Activated CD4-positive, alpha-beta T cell treated with anti-CD3 and anti-CD28 coated beads, Interleukin-2, Interleukin-6, amounts not matched to agents 100 ng/mL and 50 ng/mL, durations not matched to agents 16 hours and 8 hours (primary cell): ENCODE measurements around the gene NCKAP1.
"Not testable (repeated sequence)": the region's sequence is repeated elsewhere in the genome, so short reads cannot be mapped to it uniquely, and the experiment has no call there.

ENCODE experiments used
- DNase-seq: peaks from one replicate; pipeline ENCODE4 v3.0.0-alpha.2; 2020

NCKAP1 gene

DNA sequence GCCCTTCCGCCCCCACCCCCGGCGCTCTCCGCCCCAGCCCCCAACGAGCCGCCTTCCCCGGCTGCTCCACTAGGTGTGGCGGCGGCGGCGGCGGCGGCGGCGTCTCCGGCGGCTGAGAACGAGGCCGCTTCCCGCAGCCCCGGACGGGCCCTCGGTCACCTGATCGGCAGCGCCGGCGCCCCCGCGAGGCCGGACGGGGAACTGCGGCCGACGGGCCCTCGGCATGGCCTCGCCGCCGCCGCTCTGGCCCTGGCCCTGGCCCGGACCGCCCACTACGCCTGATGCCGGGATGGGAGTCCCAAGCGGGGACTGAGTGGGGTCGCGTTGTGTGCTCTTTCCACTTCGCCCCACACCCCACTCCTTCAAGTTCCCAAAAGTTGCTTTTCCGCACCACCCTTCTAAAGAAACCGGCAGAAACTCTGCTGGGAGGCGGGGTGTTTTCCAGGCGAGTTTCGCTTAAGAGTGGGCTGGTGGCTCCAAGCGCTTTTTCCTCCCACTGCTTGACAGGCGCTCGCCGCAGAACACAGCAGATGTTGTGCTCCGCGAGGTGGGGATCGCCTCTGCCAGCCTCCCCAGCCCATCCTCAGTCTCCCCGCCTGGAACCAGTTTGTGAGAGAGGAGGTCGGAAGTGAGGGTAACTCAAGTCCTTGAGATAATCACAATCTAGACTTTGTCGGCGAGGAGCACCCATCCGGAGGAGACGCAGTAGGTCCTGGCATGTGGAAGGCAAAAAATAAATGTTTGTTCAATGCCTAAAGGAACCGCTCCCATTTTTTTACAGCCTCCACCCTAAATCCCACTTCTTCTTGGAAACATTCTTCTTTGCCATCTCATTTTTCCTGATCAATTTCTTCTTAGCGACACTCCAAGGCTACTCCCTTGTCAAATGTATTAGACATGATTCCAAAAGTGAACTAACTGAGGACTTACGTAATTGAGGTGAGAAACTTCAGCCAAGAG is at the start of gene NCKAP1:
Gene NCKAP1, minus strand, starts transcription at position 117 of the 960 bp plus-strand sequence. CDS start 358 bp downstream, outside the sequence.
- DNase-seq = peak; percentile 94

DNA sequence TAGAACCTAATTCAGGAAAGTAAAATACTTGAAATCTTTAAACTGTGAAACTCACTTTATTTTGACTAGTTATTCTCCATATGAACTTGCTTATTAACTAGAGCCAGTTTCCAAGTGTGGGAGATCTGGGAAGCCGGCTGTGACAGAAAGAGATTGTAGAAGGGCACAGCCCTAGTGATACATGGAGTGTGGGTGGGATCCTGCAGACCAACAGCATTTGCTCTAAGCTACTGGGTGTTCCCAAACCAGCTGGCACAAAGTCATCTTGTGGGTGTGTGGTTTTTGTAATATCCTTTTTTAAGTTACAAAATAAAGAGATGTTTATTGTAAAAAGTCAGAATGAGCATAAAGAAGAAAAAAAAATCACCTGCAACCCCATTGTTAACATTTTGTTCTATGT is 43.7 kb upstream of the NCKAP1 start:
- no peak for DNase-seq

- DNase-seq = no peak
Observed at GRCh38 chr2:183079139-183079775, 41.0 kb upstream of the NCKAP1 start.

GRCh38 chr2:183078464-183079138 is 40.3 kb upstream of the NCKAP1 start, which contains the start of gene DUSP19:
DUSP19 (plus strand) TSS chr2:183078747; CDS start chr2:183078934, 187 bp downstream.
- DNase-seq = peak; percentile 91

DNA sequence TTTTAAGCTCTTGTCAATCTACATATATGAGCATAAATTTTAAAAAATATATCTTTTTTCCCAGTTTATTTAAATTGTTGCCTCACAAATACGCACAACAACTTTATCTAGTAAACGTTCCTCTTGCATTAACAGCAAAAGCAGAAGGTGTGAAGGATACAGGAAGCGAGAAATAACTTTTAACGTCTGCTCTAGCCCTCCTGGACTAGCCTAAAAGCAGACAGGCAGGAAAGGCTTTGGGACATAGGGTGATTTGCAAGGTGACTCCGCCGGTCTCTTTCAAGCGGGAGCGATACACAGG is 39.9 kb upstream of the NCKAP1 start:
- no peak for DNase-seq

DNA sequence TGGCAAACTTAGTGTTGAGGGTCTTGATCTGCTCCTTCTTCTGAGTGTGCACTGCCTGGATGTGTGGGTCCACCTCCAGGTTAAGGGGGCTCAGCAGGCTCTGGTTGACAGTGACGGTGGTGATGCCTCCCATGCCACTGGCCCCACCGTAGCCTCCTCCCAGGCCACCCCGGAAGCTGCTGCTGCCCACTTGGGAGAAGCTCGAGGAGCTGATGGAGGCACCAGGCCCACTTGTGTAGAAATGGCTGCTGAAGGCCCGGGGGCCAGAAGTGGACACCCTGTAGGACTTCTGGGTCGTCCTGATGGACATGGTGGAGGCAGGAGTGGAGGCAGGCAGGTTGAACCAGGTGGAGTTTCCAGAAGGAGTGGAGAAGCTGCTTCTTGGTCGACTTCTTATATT is 33.9 kb upstream of the NCKAP1 start:
- no peak for DNase-seq

DNA sequence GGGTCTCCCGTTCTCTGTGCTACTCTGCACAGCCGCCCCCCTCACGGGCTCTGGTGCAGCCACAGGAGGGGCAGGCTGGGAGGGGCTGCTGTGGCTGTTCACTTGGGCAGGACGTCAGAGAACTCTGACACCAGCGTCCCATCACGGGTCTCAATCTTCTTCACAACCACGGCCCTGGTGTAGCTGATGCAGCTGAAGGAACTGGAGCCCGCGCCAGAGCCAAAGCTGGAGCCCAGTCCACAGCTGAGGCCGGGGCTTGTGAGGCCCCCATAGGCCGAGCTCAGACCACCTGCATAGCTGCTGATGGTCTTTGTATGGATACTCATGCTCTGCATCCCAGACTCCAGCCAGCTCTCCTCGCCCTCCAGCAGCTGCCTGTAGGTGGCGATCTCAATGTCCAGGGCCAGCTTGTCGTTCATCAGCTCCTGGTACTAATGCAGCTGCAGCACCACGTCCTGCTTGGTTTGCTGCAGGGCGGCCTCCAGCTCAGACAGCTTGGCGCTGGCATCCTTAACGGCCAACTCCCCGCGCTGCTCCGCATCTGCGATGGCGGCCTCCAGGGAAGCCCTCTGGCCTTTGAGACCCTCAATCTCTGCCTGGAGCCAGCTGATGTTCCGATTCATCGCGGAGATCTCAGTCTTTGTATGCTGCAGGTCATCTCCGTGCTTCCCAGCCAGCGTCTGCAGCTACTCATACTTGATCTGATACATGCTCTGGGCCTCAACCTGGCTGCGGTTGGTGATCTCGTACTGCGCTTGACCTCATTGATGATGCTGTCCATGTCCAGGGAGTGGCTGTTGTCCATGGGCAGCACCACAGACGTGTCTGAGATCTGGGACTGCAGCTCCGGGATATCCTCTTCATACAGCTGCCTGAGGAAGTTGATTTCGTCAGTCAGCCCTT is 32.9 kb upstream of the NCKAP1 start:
- DNase-seq = peak; percentile 14

GRCh38 chr2:183069174-183069573 is 30.9 kb upstream of the NCKAP1 start:
- DNase-seq = no peak

- DNase-seq = no peak
Observed at GRCh38 chr2:183068561-183068960, 30.3 kb upstream of the NCKAP1 start.

DNA sequence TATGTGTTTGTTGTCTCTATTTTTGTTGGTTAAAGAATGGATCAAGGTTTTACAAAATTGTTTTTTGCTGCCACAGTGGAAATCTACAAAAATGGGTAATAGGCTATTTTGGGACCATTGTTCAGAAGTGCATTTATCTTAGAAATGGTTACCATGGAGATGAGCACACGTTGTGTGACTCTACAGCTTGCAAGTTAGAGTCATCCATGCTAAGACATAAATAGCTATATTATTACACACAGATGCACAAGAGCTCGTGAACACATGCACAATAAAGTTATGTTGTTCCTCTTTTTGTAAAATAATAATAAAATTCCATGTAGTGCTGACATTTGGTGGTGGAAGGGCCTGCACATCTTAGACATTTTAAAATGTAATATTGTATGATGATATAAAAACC is 24.8 kb upstream of the NCKAP1 start:
- DNase-seq = no peak

DNA sequence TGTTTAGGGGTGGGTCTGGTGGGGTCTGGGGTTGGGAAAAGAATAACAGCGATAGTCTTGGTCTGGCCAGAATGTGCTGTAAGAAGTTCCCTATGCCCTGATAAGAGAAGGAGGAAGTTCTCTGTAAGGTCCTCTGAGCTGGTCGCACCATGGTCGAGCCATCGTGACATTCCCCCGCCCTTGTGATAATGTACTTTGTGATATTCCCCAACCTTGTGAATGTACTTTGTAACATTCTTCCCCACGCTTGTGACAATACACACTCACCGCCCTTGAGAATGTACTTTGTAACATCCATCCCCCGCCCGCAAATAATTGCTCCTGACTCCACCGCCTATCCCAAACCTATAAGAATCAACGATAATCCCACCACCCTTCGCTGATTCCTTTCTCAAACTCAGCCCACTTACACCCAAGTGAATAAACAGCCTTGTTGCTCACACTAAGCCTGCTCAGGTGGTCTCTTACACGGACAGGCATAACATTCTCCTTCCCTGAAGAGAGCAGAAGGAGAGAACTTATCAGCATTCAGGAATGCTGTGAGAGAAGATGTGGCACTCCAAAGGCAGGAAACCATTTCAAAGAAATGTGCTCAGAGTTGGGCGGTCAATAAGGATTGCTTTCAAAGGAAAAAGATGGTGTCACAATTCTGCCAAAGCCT is 22.4 kb upstream of the NCKAP1 start:
- DNase-seq = no peak

GRCh38 chr2:183059561-183059960 is 21.3 kb upstream of the NCKAP1 start:
- DNase-seq = peak; percentile 20

DNA sequence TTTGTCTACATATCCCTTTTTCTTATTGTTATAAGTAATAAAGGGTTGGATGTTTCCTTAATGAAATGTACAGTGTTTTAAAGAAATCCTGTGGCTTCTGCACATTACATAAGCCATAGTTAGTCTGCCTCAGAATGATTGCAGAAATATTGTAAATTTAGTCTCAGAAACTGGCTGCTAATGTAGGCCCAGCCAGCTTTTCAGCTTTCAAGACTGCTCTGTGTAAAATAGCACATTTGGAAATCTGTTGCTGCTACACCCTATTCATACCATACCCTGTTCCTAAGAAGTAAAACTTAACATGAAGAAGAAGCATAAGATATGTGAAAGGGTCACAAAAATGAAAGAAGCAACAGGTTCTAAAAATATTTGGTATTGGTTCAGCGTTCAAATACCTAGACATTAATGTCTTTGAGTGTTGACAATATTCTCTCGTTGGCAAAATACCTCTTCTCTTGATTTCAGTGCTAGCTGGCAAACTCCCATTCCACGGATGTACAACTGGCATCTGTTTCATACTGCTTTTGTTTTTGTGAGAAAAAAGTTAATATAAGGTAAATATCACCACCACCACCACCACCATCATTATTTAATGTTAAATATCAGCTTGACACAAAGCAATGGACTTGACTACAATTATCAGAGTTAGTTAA is 19.2 kb upstream of the NCKAP1 start:
- no peak for DNase-seq

DNA sequence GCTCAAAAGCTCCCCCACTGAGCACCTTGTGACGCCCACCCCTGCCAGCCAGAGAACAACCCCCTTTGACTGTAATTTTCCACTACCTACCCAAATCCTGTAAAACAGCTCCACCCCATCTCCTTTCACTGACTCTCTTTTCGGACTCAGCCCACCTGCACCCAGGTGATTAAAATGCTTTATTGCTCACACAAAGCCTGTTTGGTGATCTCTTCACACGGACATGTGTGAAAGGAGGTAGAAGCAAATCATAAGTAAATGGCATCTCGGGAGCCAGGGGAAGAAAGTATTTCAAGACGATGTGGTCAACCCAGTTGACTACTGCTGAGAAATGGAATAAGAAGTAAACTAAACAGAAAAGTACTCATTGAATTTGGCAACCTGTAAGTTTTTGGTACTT is 11.2 kb upstream of the NCKAP1 start:
- no peak for DNase-seq

DNA sequence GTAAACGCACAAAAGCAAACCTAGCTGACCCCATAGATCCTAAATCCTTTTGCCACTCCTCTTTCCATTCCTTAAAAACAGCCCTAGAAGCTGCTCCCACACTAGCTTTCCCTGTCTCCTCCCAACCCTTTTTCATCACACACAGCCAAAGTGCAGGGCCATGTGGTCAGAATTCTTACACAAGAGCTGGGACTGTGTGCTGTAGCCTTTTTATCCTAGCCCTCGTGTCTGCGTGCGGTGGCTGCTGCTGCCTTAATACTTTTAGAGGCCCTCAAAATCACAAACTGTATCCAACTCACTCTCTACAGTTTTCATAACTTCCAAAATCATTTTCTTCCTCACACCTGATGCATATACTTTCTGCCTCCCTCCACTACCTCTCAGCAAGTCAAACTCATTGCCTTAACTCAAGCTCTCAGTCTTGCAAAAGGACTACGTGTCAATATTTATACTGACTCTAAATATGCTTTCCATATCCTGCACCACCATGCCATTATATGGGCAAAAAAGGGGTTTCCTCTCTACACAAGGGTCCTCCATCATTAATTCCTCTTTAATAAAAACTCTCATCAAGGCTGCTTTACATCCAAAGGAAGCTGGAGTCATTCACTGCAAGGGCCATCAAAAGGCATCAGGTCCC is 9.3 kb upstream of the NCKAP1 start:
- DNase-seq = not testable (repeated sequence)

GRCh38 chr2:183043580-183043979 is 5.3 kb upstream of the NCKAP1 start:
- DNase-seq = not testable (repeated sequence)

- DNase-seq = no peak
Observed at GRCh38 chr2:183040604-183041003, 2.3 kb upstream of the NCKAP1 start.

DNA sequence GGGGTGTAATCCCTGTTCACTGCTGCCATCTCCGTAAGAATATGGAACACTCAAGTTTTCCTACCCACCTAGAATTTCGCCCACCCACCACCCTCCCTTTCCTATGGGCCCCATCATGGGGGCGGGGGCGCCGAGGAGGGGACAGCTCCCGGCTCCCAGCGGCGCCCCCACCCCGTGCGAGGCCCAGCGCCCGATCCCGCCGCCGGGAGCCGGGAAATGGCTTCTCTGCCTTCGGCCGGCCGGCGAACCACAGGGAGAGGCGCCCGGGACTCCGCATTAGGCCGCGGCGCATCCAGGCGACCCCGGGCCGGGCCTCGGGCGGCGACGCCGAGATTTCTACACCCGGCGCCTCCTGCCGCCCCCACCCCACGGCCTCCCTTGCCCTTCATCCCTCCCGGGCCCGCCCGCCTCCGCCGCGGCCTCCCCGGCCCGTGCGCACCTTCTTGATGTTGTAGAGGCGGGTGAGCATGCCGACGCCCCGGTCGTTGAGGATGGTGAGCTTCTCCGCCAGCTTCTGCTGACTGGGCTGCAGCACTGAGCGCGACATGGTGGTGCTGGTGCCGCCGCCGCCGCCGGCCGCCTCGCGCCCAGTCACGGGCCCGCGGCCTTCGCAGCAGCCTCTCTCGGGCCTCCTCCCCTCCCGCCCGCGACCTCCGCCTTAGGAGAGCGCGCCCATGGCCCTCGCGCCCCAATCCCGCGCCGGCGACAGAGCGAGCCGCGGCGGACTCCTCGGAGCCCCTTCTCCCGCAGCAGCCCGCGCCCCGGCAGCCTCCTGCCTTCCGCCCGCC is 510 bp downstream of the NCKAP1 start:
- peak; percentile 52 for DNase-seq

DNA sequence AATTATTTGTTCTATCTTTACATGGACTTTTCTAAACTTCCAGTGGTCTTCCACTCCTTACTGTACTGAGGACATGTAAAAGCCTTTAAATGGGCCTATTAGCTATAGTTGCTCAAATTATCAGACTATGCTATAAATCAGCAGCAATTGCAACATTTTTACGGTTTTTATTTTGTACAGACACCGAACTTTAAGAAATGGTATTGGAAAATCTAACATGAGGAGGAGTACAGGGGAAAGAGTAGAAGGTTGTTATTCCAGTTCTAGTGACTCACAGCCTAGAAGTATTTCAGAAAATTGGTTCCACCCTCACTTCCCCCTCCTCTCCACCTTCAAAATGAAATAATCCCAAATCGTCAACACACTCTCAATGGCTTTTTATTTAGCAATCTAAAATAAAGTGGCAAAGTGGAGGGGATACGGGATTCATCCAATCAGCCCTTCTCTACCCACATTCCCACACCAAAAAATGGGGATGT is 1.1 kb downstream of the NCKAP1 start:
- DNase-seq = no peak
